Skeletal muscle satellite cell (primary cell): ENCODE results near the gene TNFSF9. TPM values are rescaled to one million over a fixed set of nuclear protein-coding genes. Genes with fewer than 3 reads are reported as not detected.

Experiments
- small RNA-seq: library from RNA; depleted of rRNA; stranded (forward); fragments of <200 nt; gene quantifications from one replicate; pipeline ENCODE3, GENCODE V24; 2012

TNFSF9 gene

Small RNAs within 50 kb of the gene (small RNA-seq; reads per million reads assigned to genes)
- gene AC010503.2: not detected
- not detected for gene RF00019
